ENCODE data around the gene HAP1. TPM values are rescaled to one million over a fixed set of nuclear protein-coding genes. Genes with fewer than 3 reads are reported as not detected.
"Not testable (repeated sequence)": the region's sequence is repeated elsewhere in the genome, so short reads cannot be mapped to it uniquely, and the experiment has no call there.

The HAP1 gene
- total RNA-seq, 2 donors from 2014 or later = not detected

DNA sequence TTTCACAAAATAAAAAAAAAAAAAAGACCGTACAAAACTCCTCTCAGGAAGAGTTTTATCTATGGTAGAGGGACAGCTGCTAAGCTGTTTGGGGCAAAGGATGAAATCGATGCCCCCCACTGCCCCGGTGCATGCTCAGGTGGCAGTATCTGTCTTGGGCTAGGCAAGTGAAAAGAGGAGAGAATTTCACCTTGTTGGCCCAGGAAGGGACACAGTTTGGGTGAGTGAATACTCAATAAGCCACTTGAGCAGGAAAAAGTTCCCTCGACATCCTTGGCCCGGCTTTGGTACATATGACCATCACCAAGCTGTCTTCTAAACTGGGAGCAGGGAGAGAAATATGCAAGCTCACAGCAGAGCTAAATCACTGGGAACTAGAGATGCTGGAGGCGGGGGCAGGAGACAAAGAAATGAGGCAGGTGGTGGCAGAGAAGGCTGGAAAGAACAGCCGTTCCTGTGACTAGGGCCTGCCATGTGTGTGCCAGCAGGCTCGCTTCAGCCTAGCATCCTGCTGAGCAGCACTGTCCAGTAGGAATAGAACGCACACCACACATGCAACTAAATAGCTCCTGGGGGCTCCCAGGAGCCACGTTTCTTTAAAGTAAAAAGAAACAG, 53.9 kb downstream of the HAP1 start:
- intact Hi-C loops (cut with DNase I) = no loop called here
- no peak for ATAC-seq
- no peak for DNase-seq

DNA sequence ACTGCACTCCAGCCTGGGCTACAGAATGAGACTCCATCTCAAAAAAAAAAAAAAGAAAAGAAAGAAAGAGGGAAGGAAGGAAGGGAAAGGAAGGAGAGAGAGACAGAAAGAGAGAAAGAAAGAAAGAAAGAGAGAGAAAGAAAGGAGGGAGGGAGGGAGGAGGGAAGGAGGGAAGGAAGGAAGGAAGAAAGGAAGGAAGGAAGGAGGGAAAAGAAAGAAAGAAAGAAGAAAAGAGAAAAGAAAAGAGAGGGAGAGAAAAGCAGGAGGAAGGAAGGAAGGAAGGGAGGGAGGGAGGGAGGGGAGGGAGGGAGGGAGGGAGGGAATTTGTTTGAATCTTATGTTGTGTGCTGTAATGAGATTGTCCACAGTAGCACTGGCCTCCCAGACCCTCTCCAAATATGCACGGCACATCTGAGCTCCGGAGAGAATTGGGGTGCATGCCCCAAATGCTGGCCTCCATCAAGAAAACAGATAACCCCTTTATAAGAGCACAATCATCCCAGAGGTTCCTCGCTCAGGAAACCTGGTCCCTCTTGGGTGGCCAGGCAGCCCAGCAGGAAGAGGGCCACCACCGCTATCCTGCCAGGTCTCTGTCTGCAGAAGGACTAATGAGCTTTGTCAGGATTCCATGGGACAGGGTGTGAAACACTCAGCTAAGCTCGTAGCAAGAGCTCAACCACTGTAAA, 54.6 kb downstream of the HAP1 start:
- DNase-seq (no peak), ATAC-seq (no peak)
- intact Hi-C loops (cut with DNase I) = no loop called here

DNA sequence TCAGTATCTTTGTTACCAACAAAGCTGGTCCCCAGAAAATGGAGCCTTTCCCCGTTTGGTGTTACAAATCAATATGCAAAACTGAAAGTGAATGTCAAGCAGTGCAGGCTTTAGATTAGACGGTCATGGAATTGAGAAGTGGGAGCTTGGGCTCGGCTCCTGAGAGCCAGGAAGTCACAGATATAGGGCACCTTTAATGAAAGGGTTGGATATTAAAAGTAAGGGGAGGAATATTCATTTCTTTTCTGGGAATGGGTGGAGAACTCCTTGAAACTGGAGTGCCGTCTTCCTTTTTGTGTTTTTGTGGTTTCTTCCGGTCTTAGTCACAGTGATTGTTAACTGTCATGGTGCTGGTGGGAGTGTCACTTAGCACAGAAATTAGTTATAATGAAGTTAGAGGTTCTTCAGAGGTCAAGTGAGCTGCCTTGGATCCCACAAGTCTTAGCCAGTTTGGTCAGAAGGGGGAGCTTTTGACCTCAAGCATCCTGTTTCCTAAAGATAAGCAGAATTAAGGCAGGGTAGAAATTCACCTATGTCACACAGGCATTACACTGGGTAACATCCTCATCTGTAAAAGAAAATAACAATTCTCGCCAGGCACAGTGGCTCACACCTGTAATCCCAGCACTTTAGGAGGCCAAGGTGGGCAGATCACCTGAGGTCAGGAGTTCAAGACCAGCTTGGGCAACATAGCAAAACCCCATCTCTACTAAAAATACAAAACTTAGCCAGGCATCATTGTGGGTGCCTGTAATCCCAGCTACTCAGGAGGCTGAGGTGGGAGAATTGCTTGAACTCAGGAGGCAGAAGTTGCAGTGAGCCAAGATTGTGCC, 55.3 kb downstream of the HAP1 start:
- DNase-seq = no peak
- intact Hi-C loops (cut with DNase I) = no loop called here
- peak; percentile 65 to 73 for ATAC-seq

DNA sequence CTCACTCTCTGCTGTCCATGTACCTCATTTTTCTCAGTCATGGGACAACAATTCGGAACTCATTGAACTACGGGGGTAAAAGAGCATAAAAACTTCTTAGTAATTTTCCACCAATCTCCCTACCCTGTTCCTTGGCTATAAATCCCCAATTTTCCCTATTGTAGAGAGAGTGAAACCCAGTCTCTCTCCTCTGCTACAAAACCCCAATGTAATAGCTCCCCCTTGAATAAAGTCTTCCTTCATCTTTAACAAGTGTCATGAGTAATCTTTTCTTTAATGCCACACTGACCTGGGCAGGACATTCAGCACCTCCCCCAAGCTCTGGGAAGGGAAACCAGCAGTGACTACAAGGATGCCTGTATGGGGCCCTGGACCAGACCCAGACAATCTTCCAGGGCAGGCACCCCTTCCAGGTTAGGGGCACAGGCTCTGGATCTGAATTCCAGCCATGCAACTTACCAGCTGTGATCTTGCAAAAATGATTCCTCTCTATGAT, 56.0 kb downstream of the HAP1 start:
- no peak for DNase-seq
- ATAC-seq = peak; percentile 31 to 36
- intact Hi-C loops (cut with DNase I) = no loop called here

DNA sequence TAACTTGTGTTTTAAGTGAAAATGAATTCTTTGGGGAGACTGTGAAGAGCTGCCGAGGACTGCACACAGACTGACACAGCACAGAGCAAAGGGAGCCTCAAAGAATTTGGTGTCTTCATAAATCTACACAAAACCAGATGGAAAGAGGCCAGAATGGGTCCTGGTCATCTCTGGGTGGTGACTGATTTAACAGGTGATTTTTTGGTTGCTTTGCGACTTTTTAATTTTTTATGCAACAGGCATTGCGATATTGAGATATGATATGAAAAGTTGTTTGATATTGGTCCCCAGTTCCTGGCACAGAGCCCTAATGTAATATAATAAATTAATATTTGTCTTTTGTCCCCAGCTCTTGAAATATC, 58.4 kb downstream of the HAP1 start:
- intact Hi-C loops (cut with DNase I) = no loop called here
- no peak for DNase-seq
- ATAC-seq = no peak

DNA sequence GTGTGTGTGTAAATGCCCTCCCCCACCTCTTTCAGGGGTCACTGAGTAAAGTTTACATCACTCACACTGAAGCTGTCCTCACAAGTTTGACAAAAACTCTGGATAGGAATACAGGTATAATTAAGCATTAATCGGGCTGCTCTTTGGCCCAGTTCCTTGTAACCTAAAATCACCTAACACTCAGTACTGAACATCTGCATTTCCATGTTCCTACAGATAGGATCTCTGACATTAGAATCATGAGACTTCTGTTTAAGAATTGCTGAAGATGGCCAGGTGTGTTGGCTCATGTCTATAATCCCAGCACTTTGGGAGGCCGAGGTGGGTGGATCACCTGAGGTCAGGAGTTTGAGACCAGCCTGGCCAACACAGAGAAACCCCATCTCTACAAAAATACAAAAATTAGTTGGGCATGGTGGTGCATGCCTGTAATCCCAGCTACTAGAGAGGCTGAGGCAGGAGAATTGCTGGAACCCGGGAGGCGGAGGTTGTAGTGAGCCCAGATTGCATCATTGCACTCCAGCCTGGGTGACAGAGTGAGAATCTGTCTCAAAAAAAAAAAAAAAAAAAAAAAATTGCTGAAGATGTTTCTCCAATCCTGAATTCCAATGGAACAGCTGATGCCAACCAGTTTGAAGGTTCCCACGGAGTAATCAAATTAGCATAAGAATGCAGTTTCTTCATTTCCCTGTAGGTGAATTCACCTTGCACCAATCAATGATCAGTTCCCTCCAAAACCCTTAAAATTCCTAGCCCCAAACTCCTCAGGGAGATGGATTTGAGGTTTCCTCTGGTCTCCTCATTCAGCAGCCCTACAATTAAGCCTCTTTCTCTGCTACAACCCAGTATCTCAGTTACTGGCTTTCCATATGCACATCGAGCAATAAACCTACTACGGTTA, 59.0 kb downstream of the HAP1 start:
- not testable (repeated sequence) for ATAC-seq

More for the DNA sequence above, 59.0 kb downstream of the HAP1 start:
- DNase-seq; intact Hi-C loops (cut with DNase I): not testable (repeated sequence)

Other genes starting within 250 kb of the HAP1 start
- gene KRT36, start 244.7 kb downstream of the HAP1 start, total RNA-seq = not detected
- gene KRT13, start 229.0 kb downstream of the HAP1 start, total RNA-seq = not detected
- under 1 TPM; 0.24 to 0.37 TPM for gene KRT15, start 215.8 kb downstream of the HAP1 start, total RNA-seq
- gene KRT19, start 206.3 kb downstream of the HAP1 start, total RNA-seq = 10 to 100 TPM; 13.7 to 21.0 TPM
- gene KRT9, start 162.6 kb downstream of the HAP1 start, total RNA-seq = not detected
- under 1 TPM; 0.41 to 0.58 TPM for gene KRT14, start 147.7 kb downstream of the HAP1 start, total RNA-seq
- 1 to 10 TPM in 1 of 2 donors, under 1 TPM in 1; 0.44 to 1.1 TPM for gene KRT16, start 121.9 kb downstream of the HAP1 start, total RNA-seq
- not detected for gene KRT17, start 110.1 kb downstream of the HAP1 start, total RNA-seq
- 1,000 to 10,000 TPM in 1 of 2 donors, 100 to 1,000 TPM in 1; 883 to 1,102 TPM for gene EIF1, start 45.8 kb downstream of the HAP1 start, total RNA-seq
- gene GAST, start 22.3 kb downstream of the HAP1 start, total RNA-seq = not detected
- 100 to 1,000 TPM; 117 to 139 TPM for gene JUP, start 52.1 kb upstream of the HAP1 start, total RNA-seq
- 10 to 100 TPM; 12.0 to 13.8 TPM for gene P3H4, start 77.3 kb upstream of the HAP1 start, total RNA-seq
- 10 to 100 TPM; 33.0 to 47.3 TPM for gene FKBP10, start 78.4 kb upstream of the HAP1 start, total RNA-seq
- 10 to 100 TPM; 27.8 to 42.1 TPM for gene NT5C3B, start 101.6 kb upstream of the HAP1 start, total RNA-seq
- under 1 TPM; 0.18 to 0.32 TPM for gene KLHL10, start 103.2 kb upstream of the HAP1 start, total RNA-seq
- 1 to 10 TPM; 4.7 to 6.1 TPM for gene KLHL11, start 130.8 kb upstream of the HAP1 start, total RNA-seq
- gene ACLY, start 184.3 kb upstream of the HAP1 start, total RNA-seq = 10 to 100 TPM; 58.7 to 72.2 TPM
- 1 to 10 TPM; 1.0 to 1.3 TPM for gene ODAD4, start 196.0 kb upstream of the HAP1 start, total RNA-seq
- gene CNP, start 232.2 kb upstream of the HAP1 start, total RNA-seq = 10 to 100 TPM; 40.3 to 43.7 TPM

All from left cardiac atrium (tissue), 4 donors.